ENCODE data around the gene CCDC137.
A peak's percentile ranks its signal among the peaks of the same experiment; 100 is the strongest.

Gene CCDC137

DNA sequence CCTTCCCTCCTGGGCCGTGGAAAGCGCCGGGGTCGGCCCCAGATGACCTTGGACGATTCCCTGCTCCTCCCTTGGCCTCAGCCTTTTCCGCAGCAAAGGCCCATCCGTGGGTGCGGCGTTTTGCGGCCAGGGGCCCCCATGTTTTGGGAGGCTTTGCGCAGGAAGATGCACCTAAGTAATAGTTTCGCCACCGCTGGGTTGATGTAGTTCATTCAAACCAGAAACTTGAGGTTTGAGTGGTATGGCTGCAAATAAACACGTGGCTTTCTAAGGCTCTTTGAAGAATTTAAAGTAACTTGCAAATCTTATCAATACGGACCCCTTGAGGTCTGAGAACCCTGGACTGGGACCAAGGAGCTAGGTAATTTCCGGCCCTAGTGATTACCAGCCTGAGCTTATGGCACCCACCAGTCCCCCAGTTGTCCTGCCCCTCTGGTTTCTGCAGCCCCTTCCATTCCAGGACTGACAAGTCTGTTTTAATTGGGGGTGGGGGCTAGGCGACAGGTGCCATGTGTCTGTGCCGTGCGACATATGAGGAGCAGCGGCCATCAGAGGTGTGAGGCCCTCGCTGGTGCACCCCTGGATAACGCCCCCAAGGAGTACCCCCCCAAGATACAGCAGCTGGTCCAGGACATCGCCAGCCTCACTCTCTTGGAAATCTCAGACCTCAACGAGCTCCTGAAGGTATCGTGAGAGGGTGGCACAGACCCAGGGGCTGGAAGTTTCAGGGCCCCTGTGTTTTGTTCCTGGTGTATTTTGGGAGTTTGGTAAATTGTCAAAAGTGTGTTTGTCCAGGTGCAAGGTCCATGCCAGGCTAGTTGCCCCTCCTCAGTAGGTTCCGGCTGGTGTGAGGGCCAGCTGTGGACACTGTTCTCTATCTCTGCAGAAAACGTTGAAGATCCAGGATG lies 37.5 kb downstream of the CCDC137 start:
- Histone ChIP-seq H3K4me1 (ENCODE audit: control insufficient read depth in 1 of 2, insufficient read depth in 1 of 2, low read depth in 1 of 2, low read length in 1 of 2) (peaks cover 20 to 31% of the 10 kb centered on the region in 2 experiments), H3K36me3 (peaks cover 28% of the 10 kb centered on the region), H3K27me3 (no peaks in the 10 kb centered on the region), H3K27ac (peak overlapping the region; percentile 90), H3K9me3 (no peaks in the 10 kb centered on the region), H3K4me3 (ENCODE audit: low read depth in 1 of 2, low read length in 1 of 2) (peak overlapping the region; percentile 88 to 92)
- TF ChIP-seq, protein P1, sequence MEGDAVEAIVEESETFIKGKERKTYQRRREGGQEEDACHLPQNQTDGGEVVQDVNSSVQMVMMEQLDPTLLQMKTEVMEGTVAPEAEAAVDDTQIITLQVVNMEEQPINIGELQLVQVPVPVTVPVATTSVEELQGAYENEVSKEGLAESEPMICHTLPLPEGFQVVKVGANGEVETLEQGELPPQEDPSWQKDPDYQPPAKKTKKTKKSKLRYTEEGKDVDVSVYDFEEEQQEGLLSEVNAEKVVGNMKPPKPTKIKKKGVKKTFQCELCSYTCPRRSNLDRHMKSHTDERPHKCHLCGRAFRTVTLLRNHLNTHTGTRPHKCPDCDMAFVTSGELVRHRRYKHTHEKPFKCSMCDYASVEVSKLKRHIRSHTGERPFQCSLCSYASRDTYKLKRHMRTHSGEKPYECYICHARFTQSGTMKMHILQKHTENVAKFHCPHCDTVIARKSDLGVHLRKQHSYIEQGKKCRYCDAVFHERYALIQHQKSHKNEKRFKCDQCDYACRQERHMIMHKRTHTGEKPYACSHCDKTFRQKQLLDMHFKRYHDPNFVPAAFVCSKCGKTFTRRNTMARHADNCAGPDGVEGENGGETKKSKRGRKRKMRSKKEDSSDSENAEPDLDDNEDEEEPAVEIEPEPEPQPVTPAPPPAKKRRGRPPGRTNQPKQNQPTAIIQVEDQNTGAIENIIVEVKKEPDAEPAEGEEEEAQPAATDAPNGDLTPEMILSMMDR (IDR thresholded peaks at IDR 0.05): no peak

DNA sequence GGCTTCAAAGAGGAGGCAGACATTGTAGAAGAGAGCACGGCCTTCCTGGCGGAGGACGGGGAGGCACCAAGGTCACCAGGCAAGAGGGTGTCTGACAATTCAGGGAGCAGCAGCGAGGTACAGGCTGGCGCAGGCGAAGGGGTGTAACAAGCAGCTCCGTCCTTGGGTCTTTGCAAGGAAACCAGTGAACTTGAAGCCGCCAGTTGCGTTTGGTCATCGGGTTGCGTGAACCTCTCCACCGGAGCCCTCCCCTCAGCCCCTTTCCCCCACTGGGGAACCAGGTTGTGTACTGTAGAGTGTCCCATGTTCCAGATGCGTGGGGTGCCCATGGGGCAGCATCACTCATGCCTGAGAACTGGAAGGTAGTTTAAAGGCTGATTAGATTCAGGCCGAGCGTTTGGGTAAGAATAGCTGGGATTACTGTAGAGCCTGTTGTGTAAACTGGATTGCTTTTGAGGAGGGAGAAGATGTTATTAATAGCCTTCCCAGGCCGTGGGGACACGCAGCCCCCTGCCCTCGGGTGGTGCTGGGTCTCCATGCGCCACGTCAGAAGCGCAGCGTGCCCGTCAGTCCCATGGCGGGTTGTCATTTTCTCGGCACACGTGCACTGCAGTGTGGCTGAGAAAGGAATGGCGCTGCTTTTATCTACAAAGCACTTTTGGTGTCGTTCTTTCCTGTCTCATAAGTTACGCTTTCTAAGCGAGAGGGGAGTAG lies 39.1 kb downstream of the CCDC137 start:
- H3K4me1 ChIP-seq (ENCODE audit: control insufficient read depth in 1 of 2, insufficient read depth in 1 of 2, low read depth in 1 of 2, low read length in 1 of 2): peaks cover 32 to 48% of the 10 kb centered on the region in 2 experiments
- peaks cover 13% of the 10 kb centered on the region for H3K36me3 ChIP-seq
- TF ChIP-seq, protein P1 (IDR thresholded peaks at IDR 0.05): no peak
- H3K4me3 ChIP-seq (ENCODE audit: low read depth in 1 of 2, low read length in 1 of 2): no peak overlapping the region
- H3K27me3 ChIP-seq: no peaks in the 10 kb centered on the region
- no peak overlapping the region for H3K27ac ChIP-seq
- no peaks in the 10 kb centered on the region for H3K9me3 ChIP-seq

DNA sequence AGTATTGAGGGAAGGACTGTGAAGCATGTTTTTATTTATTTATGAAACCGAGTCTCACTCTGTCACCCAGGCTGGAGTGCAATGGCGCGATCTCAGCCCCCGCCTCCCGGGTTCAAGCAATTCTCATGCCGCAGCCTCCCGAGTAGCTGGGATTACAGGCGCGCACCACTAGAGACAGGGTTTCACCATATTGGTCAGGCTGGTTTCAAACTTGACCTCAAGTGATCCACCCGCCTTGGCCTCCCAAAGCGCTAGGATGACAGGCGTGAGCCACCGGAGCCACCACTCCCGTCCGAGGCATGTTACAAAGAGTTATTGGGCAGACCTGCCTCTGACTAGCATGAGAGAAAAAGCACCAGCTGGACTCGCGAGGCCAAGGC lies 39.7 kb downstream of the CCDC137 start:
- H3K9me3 ChIP-seq: no peaks in the 10 kb centered on the region
- H3K27me3 ChIP-seq: no peaks in the 10 kb centered on the region
- peaks cover 7% of the 10 kb centered on the region for H3K36me3 ChIP-seq
- TF ChIP-seq, protein P1 (IDR thresholded peaks at IDR 0.05): no peak
- peaks cover 37 to 53% of the 10 kb centered on the region in 2 experiments for H3K4me1 ChIP-seq (ENCODE audit: control insufficient read depth in 1 of 2, insufficient read depth in 1 of 2, low read depth in 1 of 2, low read length in 1 of 2)
- no peak overlapping the region for H3K4me3 ChIP-seq (ENCODE audit: low read depth in 1 of 2, low read length in 1 of 2)
- H3K27ac ChIP-seq: no peak overlapping the region

DNA sequence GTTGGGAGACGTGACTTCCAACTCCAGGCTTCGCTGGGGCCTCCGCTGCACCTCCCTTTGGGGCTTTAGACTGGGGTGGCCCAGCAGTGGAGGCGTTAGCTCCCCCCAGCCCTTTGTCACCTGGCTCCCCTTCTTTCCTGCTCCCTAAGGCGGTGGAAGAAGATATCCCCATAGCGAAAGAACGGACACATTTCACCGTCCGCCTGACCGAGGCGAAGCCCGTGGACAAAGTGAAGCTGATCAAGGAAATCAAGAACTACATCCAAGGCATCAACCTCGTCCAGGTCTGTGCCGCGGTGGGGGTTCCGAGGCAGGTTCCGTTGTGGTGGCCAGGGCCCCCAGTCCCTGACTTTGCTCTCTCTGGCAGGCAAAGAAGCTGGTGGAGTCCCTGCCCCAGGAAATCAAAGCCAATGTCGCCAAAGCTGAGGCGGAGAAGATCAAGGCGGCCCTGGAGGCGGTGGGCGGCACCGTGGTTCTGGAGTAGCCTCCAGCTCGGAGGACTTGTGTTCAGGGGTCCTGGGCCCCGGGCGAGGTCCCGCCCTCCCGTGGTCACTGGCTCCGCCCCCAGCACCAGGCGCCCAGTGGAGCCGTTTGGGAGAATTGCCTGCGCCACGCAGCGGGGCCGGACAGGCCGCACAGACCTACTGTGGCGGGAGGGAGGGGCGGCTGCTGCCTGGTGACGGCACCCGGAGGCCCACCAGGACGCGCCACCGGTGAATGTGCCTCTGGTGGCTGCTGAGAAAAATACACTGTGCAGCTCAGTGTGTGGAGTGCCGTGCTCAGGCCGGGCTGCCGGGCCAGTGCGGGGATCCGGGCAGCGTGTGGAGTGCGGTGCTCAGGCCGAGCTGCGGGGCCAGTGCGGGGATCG lies 40.5 kb downstream of the CCDC137 start:
- peaks cover 43 to 54% of the 10 kb centered on the region in 2 experiments for H3K4me1 ChIP-seq (ENCODE audit: control insufficient read depth in 1 of 2, insufficient read depth in 1 of 2, low read depth in 1 of 2, low read length in 1 of 2)

More for the DNA sequence above, 40.5 kb downstream of the CCDC137 start:
- no peak overlapping the region for H3K4me3 ChIP-seq (ENCODE audit: low read depth in 1 of 2, low read length in 1 of 2)
- H3K9me3 ChIP-seq: no peaks in the 10 kb centered on the region
- no peaks in the 10 kb centered on the region for H3K36me3 ChIP-seq
- TF ChIP-seq, protein P1 (IDR thresholded peaks at IDR 0.05): no peak
- no peaks in the 10 kb centered on the region for H3K27me3 ChIP-seq
- H3K27ac ChIP-seq: no peak overlapping the region
